Skeletal muscle tissue (tissue), 4 donors: ENCODE data around the gene GUCY2D. TPM values are rescaled to one million over a fixed set of nuclear protein-coding genes. Genes with fewer than 3 reads are reported as not detected.
A peak's percentile ranks its signal among the peaks of the same experiment; 100 is the strongest.
"Not testable (repeated sequence)": the region's sequence is repeated elsewhere in the genome, so short reads cannot be mapped to it uniquely, and the experiment has no call there.

Experiments used
- H3K27ac ChIP-seq: one replicate; pipeline ENCODE4 v1.7.0; 2013; ENCODE audit warnings: mild to moderate bottlenecking, low read depth, low read length, inconsistent platforms
- H3K27me3 ChIP-seq, 3 donors: one replicate each; pipeline ENCODE4 v1.7.0; 2013; ENCODE audit warnings: low read length in 3 of 3; ENCODE audit not compliant: control insufficient read depth in 3 of 3, insufficient read depth in 3 of 3
- H3K36me3 ChIP-seq, 3 donors: one replicate each; pipeline ENCODE4 v1.7.0; 2013; ENCODE audit warnings: low read length in 3 of 3; ENCODE audit not compliant: control insufficient read depth in 3 of 3, insufficient read depth in 3 of 3
- H3K4me1 ChIP-seq, 3 donors: one replicate each; pipeline ENCODE4 v1.7.0; 2013; ENCODE audit warnings: low read length in 3 of 3, mild to moderate bottlenecking in 3 of 3; ENCODE audit not compliant: control insufficient read depth in 3 of 3, insufficient read depth in 3 of 3
- H3K4me3 ChIP-seq, 3 donors: one replicate each; pipeline ENCODE4 v1.7.0; 2013; ENCODE audit warnings: low read length in 3 of 3
- H3K9ac ChIP-seq, 3 donors: one replicate each; pipeline ENCODE4 v1.7.0; 2013; ENCODE audit warnings: low read length in 3 of 3, mild to moderate bottlenecking in 3 of 3, moderate library complexity in 2 of 3, low read depth in 1 of 3
- H3K9me3 ChIP-seq, 3 donors: one replicate each; pipeline ENCODE4 v1.7.0; 2013; ENCODE audit warnings: low read length in 3 of 3; ENCODE audit not compliant: control insufficient read depth in 3 of 3
- total RNA-seq: library from RNA; depleted of rRNA; stranded (reverse); fragments of >200 nt; gene quantifications from one replicate; pipeline ENCODE4 v1.2.3, GENCODE V29; 2014
- donor health status: Osteomylitis.

The GUCY2D gene
- total RNA-seq = not detected

- Histone ChIP-seq H3K9me3 (no peaks in the 10 kb centered on the region), H3K4me3 (peak within 1 kb of the TSS in 1 of 3 donors; percentile 35), H3K27ac (no peak within 1 kb of the TSS), H3K9ac (peak within 1 kb of the TSS in 1 of 3 donors; percentile 8), H3K4me1 (peaks cover 4 to 14% (median 13%) of the 10 kb centered on the region in 3 donors), H3K36me3 (no peaks in the 10 kb centered on the region), H3K27me3 (peaks cover 30 to 51% (median 42%) of the 10 kb centered on the region in 3 donors)
Measured at GRCh38 chr17:8001976-8002720, at the start of gene GUCY2D. GUCY2D (plus strand) TSS chr17:8002615; CDS start chr17:8003048, 433 bp downstream.

DNA sequence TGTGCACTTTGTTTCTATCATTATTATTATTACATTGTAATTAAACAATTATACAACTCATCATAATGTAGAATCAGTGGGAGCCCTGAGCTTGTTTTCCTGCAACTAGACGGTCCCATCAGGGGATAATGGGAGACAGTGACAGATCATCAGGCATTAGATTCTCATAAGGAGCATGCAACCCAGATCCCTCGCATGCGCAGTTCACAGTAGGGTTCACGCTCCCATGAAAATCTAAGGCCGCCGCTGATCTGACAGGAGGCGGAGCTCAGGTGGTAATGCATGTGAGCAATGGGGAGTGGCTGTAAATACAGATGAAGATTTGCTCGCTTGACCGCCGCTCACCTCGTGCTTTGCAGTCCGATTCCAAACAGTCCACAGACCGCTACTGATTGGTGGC, 49.1 kb upstream of the GUCY2D start:
- not testable (repeated sequence) for H3K4me1 ChIP-seq, H3K27ac ChIP-seq, H3K9ac ChIP-seq, H3K9me3 ChIP-seq, H3K4me3 ChIP-seq, H3K27me3 ChIP-seq
- H3K36me3 ChIP-seq = peaks cover 8 to 13% (median 10%) of the 10 kb centered on the region in 3 donors

GRCh38 chr17:7955414-7956227, 46.8 kb upstream of the GUCY2D start:
- no peaks in the 10 kb centered on the region for H3K9me3 ChIP-seq
- no peak overlapping the region for H3K27ac ChIP-seq

GRCh38 chr17:7956228-7956965, 46.0 kb upstream of the GUCY2D start:
- no peak overlapping the region for H3K27ac ChIP-seq
- H3K27me3 ChIP-seq = peaks cover 0 to 9% (median 8%) of the 10 kb centered on the region in 3 donors
- no peak overlapping the region for H3K4me3 ChIP-seq
- no peaks in the 10 kb centered on the region for H3K36me3 ChIP-seq
- H3K4me1 ChIP-seq = no peaks in the 10 kb centered on the region
- no peaks in the 10 kb centered on the region for H3K9me3 ChIP-seq
- H3K9ac ChIP-seq = no peak overlapping the region

More at GRCh38 chr17:7955414-7956227, 46.8 kb upstream of the GUCY2D start:
- no peak overlapping the region for H3K9ac ChIP-seq
- H3K36me3 ChIP-seq = no peaks in the 10 kb centered on the region
- H3K27me3 ChIP-seq = peaks cover 0 to 6% (median 6%) of the 10 kb centered on the region in 3 donors
- no peak overlapping the region for H3K4me3 ChIP-seq
- no peaks in the 10 kb centered on the region for H3K4me1 ChIP-seq

- Histone ChIP-seq H3K27ac (no peak overlapping the region), H3K27me3 (peaks cover 0 to 15% (median 8%) of the 10 kb centered on the region in 3 donors), H3K36me3 (no peaks in the 10 kb centered on the region), H3K9me3 (no peaks in the 10 kb centered on the region), H3K4me3 (no peak overlapping the region), H3K4me1 (no peaks in the 10 kb centered on the region), H3K9ac (no peak overlapping the region)
Measured at GRCh38 chr17:7959503-7960253, 42.7 kb upstream of the GUCY2D start.

DNA sequence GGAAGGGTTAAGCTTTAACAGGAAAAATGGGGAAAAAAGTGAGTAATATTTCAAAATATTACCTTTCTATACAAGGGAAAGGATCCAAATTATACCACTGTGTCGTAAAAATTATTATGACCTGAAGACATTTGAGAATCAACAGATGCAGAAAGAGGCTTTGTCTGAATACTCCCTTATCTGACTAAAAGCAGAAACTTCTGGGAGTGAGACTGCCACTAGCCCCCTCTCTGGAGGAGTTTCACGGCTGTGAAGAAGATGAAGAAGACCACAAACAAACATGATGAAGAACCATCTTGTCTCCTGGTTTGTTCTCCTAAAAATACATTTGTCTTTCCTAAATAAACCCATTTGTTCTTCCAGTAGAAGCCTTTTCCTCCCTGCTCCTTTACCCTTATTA, 41.0 kb upstream of the GUCY2D start:
- no peak overlapping the region for H3K27ac ChIP-seq
- H3K4me3 ChIP-seq = no peak overlapping the region
- H3K27me3 ChIP-seq = peaks cover 0 to 15% (median 8%) of the 10 kb centered on the region in 3 donors
- H3K9ac ChIP-seq = no peak overlapping the region
- H3K36me3 ChIP-seq = no peaks in the 10 kb centered on the region
- no peaks in the 10 kb centered on the region for H3K9me3 ChIP-seq
- H3K4me1 ChIP-seq = no peaks in the 10 kb centered on the region

- H3K36me3 ChIP-seq = no peaks in the 10 kb centered on the region
- H3K27ac ChIP-seq = no peak overlapping the region
- H3K27me3 ChIP-seq = no peaks in the 10 kb centered on the region
Measured at GRCh38 chr17:7967751-7968150, 34.7 kb upstream of the GUCY2D start.

DNA sequence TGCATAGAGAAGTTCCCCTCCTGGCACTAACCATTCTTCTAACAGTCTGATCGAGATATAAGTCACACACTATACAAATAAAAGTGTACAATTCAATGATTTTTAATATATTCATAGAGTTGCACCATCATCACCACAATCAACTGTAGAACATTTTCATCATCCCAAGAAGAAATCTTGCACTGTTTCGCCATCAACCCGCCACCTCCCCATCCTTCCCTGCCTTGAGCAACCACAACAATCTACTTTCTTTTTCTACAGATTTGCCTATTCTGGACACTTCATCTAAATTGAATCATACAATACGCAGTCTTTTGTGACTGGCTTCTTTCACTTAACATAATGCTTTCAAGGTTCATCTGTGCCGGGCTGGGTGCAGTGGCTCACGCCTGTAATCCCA, 33.0 kb upstream of the GUCY2D start:
- Histone ChIP-seq H3K9ac (no peak overlapping the region), H3K36me3 (no peaks in the 10 kb centered on the region), H3K9me3 (peaks cover 0 to under 1% (median 0%) of the 10 kb centered on the region in 3 donors), H3K27me3 (no peaks in the 10 kb centered on the region), H3K27ac (no peak overlapping the region), H3K4me1 (peaks cover 6 to 7% (median 6%) of the 10 kb centered on the region in 3 donors), H3K4me3 (no peak overlapping the region)

More at GRCh38 chr17:7967751-7968150, 34.7 kb upstream of the GUCY2D start:
- H3K9ac ChIP-seq = no peak overlapping the region
- no peaks in the 10 kb centered on the region for H3K9me3 ChIP-seq
- no peak overlapping the region for H3K4me3 ChIP-seq
- peaks cover 6 to 7% (median 6%) of the 10 kb centered on the region in 3 donors for H3K4me1 ChIP-seq

GRCh38 chr17:7971651-7972050, 30.8 kb upstream of the GUCY2D start:
- Histone ChIP-seq H3K36me3 (peaks cover 0 to 2% (median 0%) of the 10 kb centered on the region in 3 donors), H3K4me1 (peaks cover 6 to 7% (median 6%) of the 10 kb centered on the region in 3 donors), H3K9me3 (peaks cover 4 to 7% (median 5%) of the 10 kb centered on the region in 3 donors), H3K4me3 (no peak overlapping the region), H3K27ac (no peak overlapping the region), H3K27me3 (no peaks in the 10 kb centered on the region), H3K9ac (no peak overlapping the region)
